SH-SY5Y (cell line): ENCODE measurements around the gene AHNAK.

Experiments used
- GATA2 ChIP-seq: IDR thresholded peaks from 2 replicates; pipeline ENCODE4 v1.6.1; 2011; ENCODE audit warnings: mild to moderate bottlenecking, low read depth, low read length
- GATA3 ChIP-seq: IDR thresholded peaks from 2 replicates; pipeline ENCODE4 v1.6.1; 2011; ENCODE audit warnings: low read depth, mild to moderate bottlenecking, low read length, moderate library complexity

- TF ChIP-seq GATA2 (no peak), GATA3 (no peak)
Measured at GRCh38 chr11:62493801-62494200, 52.8 kb downstream of the AHNAK start.
